Glutamatergic neuron (in vitro differentiated cells): ENCODE data around the gene TSPAN12. TPM values are rescaled to one million over a fixed set of nuclear protein-coding genes. Genes with fewer than 3 reads are reported as not detected.
A peak's percentile ranks its signal among the peaks of the same experiment; 100 is the strongest.

Experiments used
- DNase-seq: peaks from one replicate; pipeline ENCODE4 v3.0.0; 2022
- H3K27ac Mint-ChIP-seq: one replicate; pipeline ENCODE4 v1.8.0; 2020; ENCODE audit warnings: mild to moderate bottlenecking, mixed read lengths, inconsistent platforms; ENCODE audit not compliant: unreplicated experiment
- H3K27me3 Mint-ChIP-seq: one replicate; pipeline ENCODE4 v1.8.0; 2020; ENCODE audit warnings: mild to moderate bottlenecking, moderate library complexity, mixed read lengths, inconsistent platforms; ENCODE audit not compliant: unreplicated experiment
- H3K36me3 Mint-ChIP-seq: one replicate; pipeline ENCODE4 v1.8.0; 2020; ENCODE audit warnings: mild to moderate bottlenecking, mixed read lengths, inconsistent platforms; ENCODE audit not compliant: unreplicated experiment
- H3K4me1 Mint-ChIP-seq: one replicate; pipeline ENCODE4 v1.8.0; 2020; ENCODE audit warnings: mild to moderate bottlenecking, low read depth, mixed read lengths, inconsistent platforms; ENCODE audit not compliant: unreplicated experiment
- H3K4me3 Mint-ChIP-seq: one replicate; pipeline ENCODE4 v1.8.0; 2020; ENCODE audit warnings: mild to moderate bottlenecking, mixed read lengths, inconsistent platforms; ENCODE audit not compliant: unreplicated experiment
- H3K9me3 Mint-ChIP-seq: one replicate; pipeline ENCODE4 v1.8.0; 2020; ENCODE audit warnings: mild to moderate bottlenecking, moderate library complexity, mixed read lengths, inconsistent platforms; ENCODE audit not compliant: unreplicated experiment
- CTCF ChIP-seq: fragments of 200-600 bp; sonication (generic); IDR thresholded peaks from one replicate; pipeline ENCODE4 v1.5.0; 2021; ENCODE audit not compliant: partially characterized antibody, unreplicated experiment
- total RNA-seq: library from RNA; stranded (reverse); fragmentation: NEBNext Ultra II Directional; extraction: Animal tissue kit (Norgen Biotek cat#: 25700); gene quantifications from one replicate; pipeline ENCODE4 v1.2.1, GENCODE V29; 2021; ENCODE audit not compliant: unreplicated experiment

TSPAN12 gene
- total RNA-seq, 1 donor from 2014 or later: 6.0 TPM

GRCh38 chr7:120760851-120761250, 97.1 kb downstream of the TSPAN12 start:
- no peak for DNase-seq
- Mint-ChIP-seq H3K27me3 (no peaks in the 10 kb centered on the region), H3K9me3 (no peaks in the 10 kb centered on the region), H3K4me1 (no peaks in the 10 kb centered on the region), H3K36me3 (no peaks in the 10 kb centered on the region), H3K4me3 (no peak overlapping the region), H3K27ac (no peak overlapping the region)
- no peak for TF ChIP-seq CTCF

DNA sequence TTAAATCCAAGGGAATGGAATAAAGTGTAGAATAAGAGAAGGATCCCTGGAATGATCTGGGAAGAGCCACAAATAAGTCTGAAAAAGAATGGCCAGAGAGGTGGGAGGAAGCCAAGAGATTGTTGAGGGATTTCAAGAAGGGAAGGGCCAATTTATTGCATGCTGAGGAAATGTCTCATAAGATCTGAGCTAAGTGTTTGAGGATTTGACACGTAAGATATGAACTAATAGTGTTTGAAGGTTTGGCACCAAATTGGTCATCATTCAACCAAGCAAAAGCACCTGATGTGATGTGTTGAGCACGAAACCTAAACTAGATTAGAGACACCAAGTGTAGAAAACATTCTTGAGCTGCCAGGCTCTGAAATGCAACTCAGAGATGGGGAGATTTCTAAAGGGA, 97.9 kb downstream of the TSPAN12 start:
- H3K4me3 Mint-ChIP-seq: no peak overlapping the region
- H3K36me3 Mint-ChIP-seq: no peaks in the 10 kb centered on the region
- no peaks in the 10 kb centered on the region for H3K9me3 Mint-ChIP-seq
- no peaks in the 10 kb centered on the region for H3K4me1 Mint-ChIP-seq
- TF ChIP-seq CTCF: no peak
- no peak for DNase-seq
- H3K27ac Mint-ChIP-seq: no peak overlapping the region
- H3K27me3 Mint-ChIP-seq: no peaks in the 10 kb centered on the region

- no peak for TF ChIP-seq CTCF
- H3K9me3 Mint-ChIP-seq: no peaks in the 10 kb centered on the region
- H3K4me1 Mint-ChIP-seq: peaks cover 38% of the 10 kb centered on the region
- H3K27ac Mint-ChIP-seq: peak overlapping the region; percentile 99
- H3K36me3 Mint-ChIP-seq: no peaks in the 10 kb centered on the region
- H3K4me3 Mint-ChIP-seq: peak overlapping the region; percentile 9
- no peaks in the 10 kb centered on the region for H3K27me3 Mint-ChIP-seq
- DNase-seq: no peak
Observed at GRCh38 chr7:120743128-120743527, 114.8 kb downstream of the TSPAN12 start.

- Mint-ChIP-seq H3K4me1 (peaks cover 34% of the 10 kb centered on the region), H3K36me3 (no peaks in the 10 kb centered on the region), H3K9me3 (peaks cover 1% of the 10 kb centered on the region), H3K27ac (peak overlapping the region; percentile 99), H3K4me3 (peak overlapping the region; percentile 86), H3K27me3 (no peaks in the 10 kb centered on the region)
- TF ChIP-seq CTCF: no peak
- peak; percentile 55 for DNase-seq
Observed at GRCh38 chr7:120742372-120742771, 115.6 kb downstream of the TSPAN12 start.

DNA sequence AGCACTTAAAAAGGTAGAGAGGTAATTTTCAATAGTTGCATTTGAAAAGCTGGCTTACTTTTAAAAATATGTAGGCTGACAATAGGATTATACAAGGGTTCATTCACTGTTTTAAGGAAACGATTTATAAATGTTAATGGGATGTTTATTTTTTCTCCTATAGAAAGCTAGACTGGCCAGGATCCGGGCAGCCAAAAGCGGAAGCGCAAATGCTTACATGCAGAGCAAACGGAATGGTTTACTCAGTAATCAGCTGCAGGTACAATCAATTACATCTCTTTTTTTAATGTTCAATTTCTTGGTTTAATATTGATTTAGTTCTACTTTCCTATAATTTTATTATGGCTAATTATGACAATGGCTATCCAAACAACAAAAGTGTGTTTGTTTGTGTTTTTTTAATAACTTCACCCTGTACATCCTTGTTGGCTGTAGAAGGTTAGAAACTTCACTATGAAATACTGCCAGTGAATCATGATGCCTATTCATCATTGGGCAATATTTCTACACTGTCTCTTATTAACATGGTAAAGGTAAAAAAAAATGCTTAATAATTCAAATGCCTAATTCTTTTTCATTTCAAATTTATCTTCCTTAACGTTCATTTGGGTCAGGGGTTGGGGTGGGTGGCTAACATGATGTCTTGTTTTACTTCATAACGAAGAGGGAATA, 116.4 kb downstream of the TSPAN12 start:
- no peaks in the 10 kb centered on the region for H3K27me3 Mint-ChIP-seq
- DNase-seq: no peak
- peak overlapping the region; percentile 86 for H3K4me3 Mint-ChIP-seq
- peaks cover 34% of the 10 kb centered on the region for H3K4me1 Mint-ChIP-seq
- TF ChIP-seq CTCF: no peak
- peak overlapping the region; percentile 99 for H3K27ac Mint-ChIP-seq
- H3K9me3 Mint-ChIP-seq: peaks cover 1% of the 10 kb centered on the region
- no peaks in the 10 kb centered on the region for H3K36me3 Mint-ChIP-seq
